ENCODE measurements around the gene NOL9. TPM values are rescaled to one million over a fixed set of nuclear protein-coding genes. Genes with fewer than 3 reads are reported as not detected.

The NOL9 gene
- total and polyA plus RNA-seq, 2 of the 13 experiments (the other 11 are each of a cell fraction or from before 2014, with no cell fraction given) = 18.0 to 24.7 TPM

GRCh38 chr1:6601049-6601922 is 47.0 kb upstream of the NOL9 start (continued):
- TF ChIP-seq SOX13 (IDR thresholded peaks at IDR 0.05) = no peak
- TF ChIP-seq SOX13 (CRISPR knock-in tag; conservative IDR thresholded peaks at IDR 0.05 in 1 of 2, IDR thresholded peaks at IDR 0.05 in 1 of 2) = 0 out of 4 replicates have a peak, but pooled peaks of 1 of the 2 experiments have one; percentile 5
- TF ChIP-seq KDM2A (CRISPR knock-in tag; IDR thresholded peaks at IDR 0.05; ENCODE audit: borderline replicate concordance, low read depth) = 0 out of 2 replicates have a peak, but pooled peaks have one; percentile 19
- TF ChIP-seq ZNF12 (CRISPR knock-in tag; IDR thresholded peaks at IDR 0.05) = no peak
- no peak for TF ChIP-seq HHEX (CRISPR knock-in tag; IDR thresholded peaks at IDR 0.05)
- peak; percentile 47 for TF ChIP-seq SRSF1 (optimal IDR thresholded peaks at IDR 0.05; ENCODE audit: low read depth, low read length)
- TF ChIP-seq GLI4 (CRISPR knock-in tag; IDR thresholded peaks at IDR 0.05; ENCODE audit: borderline replicate concordance) = 0 out of 2 replicates have a peak, but pooled peaks have one; percentile 70
- TF ChIP-seq GLMP (CRISPR knock-in tag; IDR thresholded peaks at IDR 0.05; ENCODE audit: borderline replicate concordance) = no peak
- TF ChIP-seq, protein P1, sequence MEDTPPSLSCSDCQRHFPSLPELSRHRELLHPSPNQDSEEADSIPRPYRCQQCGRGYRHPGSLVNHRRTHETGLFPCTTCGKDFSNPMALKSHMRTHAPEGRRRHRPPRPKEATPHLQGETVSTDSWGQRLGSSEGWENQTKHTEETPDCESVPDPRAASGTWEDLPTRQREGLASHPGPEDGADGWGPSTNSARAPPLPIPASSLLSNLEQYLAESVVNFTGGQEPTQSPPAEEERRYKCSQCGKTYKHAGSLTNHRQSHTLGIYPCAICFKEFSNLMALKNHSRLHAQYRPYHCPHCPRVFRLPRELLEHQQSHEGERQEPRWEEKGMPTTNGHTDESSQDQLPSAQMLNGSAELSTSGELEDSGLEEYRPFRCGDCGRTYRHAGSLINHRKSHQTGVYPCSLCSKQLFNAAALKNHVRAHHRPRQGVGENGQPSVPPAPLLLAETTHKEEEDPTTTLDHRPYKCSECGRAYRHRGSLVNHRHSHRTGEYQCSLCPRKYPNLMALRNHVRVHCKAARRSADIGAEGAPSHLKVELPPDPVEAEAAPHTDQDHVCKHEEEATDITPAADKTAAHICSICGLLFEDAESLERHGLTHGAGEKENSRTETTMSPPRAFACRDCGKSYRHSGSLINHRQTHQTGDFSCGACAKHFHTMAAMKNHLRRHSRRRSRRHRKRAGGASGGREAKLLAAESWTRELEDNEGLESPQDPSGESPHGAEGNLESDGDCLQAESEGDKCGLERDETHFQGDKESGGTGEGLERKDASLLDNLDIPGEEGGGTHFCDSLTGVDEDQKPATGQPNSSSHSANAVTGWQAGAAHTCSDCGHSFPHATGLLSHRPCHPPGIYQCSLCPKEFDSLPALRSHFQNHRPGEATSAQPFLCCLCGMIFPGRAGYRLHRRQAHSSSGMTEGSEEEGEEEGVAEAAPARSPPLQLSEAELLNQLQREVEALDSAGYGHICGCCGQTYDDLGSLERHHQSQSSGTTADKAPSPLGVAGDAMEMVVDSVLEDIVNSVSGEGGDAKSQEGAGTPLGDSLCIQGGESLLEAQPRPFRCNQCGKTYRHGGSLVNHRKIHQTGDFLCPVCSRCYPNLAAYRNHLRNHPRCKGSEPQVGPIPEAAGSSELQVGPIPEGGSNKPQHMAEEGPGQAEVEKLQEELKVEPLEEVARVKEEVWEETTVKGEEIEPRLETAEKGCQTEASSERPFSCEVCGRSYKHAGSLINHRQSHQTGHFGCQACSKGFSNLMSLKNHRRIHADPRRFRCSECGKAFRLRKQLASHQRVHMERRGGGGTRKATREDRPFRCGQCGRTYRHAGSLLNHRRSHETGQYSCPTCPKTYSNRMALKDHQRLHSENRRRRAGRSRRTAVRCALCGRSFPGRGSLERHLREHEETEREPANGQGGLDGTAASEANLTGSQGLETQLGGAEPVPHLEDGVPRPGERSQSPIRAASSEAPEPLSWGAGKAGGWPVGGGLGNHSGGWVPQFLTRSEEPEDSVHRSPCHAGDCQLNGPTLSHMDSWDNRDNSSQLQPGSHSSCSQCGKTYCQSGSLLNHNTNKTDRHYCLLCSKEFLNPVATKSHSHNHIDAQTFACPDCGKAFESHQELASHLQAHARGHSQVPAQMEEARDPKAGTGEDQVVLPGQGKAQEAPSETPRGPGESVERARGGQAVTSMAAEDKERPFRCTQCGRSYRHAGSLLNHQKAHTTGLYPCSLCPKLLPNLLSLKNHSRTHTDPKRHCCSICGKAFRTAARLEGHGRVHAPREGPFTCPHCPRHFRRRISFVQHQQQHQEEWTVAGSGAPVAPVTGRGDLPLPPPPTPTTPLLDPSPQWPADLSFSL (CRISPR knock-in tag; IDR thresholded peaks at IDR 0.05) = peak; percentile 59; the same call in 1 of the 2 replicates
- TF ChIP-seq, protein P2, sequence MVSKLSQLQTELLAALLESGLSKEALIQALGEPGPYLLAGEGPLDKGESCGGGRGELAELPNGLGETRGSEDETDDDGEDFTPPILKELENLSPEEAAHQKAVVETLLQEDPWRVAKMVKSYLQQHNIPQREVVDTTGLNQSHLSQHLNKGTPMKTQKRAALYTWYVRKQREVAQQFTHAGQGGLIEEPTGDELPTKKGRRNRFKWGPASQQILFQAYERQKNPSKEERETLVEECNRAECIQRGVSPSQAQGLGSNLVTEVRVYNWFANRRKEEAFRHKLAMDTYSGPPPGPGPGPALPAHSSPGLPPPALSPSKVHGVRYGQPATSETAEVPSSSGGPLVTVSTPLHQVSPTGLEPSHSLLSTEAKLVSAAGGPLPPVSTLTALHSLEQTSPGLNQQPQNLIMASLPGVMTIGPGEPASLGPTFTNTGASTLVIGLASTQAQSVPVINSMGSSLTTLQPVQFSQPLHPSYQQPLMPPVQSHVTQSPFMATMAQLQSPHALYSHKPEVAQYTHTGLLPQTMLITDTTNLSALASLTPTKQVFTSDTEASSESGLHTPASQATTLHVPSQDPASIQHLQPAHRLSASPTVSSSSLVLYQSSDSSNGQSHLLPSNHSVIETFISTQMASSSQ (IDR thresholded peaks at IDR 0.05; ENCODE audit: low read depth) = no peak
- TF ChIP-seq, protein P2 (CRISPR knock-in tag; IDR thresholded peaks at IDR 0.05; ENCODE audit: borderline replicate concordance) = no peak
- TF ChIP-seq, protein P3, sequence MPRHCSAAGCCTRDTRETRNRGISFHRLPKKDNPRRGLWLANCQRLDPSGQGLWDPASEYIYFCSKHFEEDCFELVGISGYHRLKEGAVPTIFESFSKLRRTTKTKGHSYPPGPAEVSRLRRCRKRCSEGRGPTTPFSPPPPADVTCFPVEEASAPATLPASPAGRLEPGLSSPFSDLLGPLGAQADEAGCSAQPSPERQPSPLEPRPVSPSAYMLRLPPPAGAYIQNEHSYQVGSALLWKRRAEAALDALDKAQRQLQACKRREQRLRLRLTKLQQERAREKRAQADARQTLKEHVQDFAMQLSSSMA (CRISPR knock-in tag; IDR thresholded peaks at IDR 0.05) = no peak; the same call in 1 of the 2 replicates
